Measurements from ENCODE around the gene RPRD2.

GRCh38 chr1:150392627-150393026 lies 28.7 kb downstream of the RPRD2 start:
- TF ChIP-seq POLR2AphosphoS5 (IDR thresholded peaks at IDR 0.05; ENCODE audit: low read depth) (no peak), EZH2 (IDR thresholded peaks at IDR 0.05; ENCODE audit: low read depth, unreplicated experiment) (no peak), CREB1 (CRISPR knock-in tag; IDR thresholded peaks at IDR 0.05; ENCODE audit: low read depth) (no peak), STAT1 (IDR thresholded peaks at IDR 0.05; ENCODE audit: unreplicated experiment) (no peak), ZNF114 (CRISPR knock-in tag; IDR thresholded peaks at IDR 0.05) (no peak), EZH2phosphoT487 (IDR thresholded peaks at IDR 0.05; ENCODE audit: unreplicated experiment) (no peak), ZNF331 (CRISPR knock-in tag; IDR thresholded peaks at IDR 0.05; ENCODE audit: low read depth) (no peak), NANOG (IDR thresholded peaks at IDR 0.05; ENCODE audit: borderline replicate concordance) (no peak), JUNB (IDR thresholded peaks at IDR 0.05; ENCODE audit: unreplicated experiment) (no peak)
- TF ChIP-seq, protein P1, sequence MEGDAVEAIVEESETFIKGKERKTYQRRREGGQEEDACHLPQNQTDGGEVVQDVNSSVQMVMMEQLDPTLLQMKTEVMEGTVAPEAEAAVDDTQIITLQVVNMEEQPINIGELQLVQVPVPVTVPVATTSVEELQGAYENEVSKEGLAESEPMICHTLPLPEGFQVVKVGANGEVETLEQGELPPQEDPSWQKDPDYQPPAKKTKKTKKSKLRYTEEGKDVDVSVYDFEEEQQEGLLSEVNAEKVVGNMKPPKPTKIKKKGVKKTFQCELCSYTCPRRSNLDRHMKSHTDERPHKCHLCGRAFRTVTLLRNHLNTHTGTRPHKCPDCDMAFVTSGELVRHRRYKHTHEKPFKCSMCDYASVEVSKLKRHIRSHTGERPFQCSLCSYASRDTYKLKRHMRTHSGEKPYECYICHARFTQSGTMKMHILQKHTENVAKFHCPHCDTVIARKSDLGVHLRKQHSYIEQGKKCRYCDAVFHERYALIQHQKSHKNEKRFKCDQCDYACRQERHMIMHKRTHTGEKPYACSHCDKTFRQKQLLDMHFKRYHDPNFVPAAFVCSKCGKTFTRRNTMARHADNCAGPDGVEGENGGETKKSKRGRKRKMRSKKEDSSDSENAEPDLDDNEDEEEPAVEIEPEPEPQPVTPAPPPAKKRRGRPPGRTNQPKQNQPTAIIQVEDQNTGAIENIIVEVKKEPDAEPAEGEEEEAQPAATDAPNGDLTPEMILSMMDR (conservative IDR thresholded peaks at IDR 0.05; ENCODE audit: low read depth in 2 of 2) = no peak
- TF ChIP-seq, protein P2, sequence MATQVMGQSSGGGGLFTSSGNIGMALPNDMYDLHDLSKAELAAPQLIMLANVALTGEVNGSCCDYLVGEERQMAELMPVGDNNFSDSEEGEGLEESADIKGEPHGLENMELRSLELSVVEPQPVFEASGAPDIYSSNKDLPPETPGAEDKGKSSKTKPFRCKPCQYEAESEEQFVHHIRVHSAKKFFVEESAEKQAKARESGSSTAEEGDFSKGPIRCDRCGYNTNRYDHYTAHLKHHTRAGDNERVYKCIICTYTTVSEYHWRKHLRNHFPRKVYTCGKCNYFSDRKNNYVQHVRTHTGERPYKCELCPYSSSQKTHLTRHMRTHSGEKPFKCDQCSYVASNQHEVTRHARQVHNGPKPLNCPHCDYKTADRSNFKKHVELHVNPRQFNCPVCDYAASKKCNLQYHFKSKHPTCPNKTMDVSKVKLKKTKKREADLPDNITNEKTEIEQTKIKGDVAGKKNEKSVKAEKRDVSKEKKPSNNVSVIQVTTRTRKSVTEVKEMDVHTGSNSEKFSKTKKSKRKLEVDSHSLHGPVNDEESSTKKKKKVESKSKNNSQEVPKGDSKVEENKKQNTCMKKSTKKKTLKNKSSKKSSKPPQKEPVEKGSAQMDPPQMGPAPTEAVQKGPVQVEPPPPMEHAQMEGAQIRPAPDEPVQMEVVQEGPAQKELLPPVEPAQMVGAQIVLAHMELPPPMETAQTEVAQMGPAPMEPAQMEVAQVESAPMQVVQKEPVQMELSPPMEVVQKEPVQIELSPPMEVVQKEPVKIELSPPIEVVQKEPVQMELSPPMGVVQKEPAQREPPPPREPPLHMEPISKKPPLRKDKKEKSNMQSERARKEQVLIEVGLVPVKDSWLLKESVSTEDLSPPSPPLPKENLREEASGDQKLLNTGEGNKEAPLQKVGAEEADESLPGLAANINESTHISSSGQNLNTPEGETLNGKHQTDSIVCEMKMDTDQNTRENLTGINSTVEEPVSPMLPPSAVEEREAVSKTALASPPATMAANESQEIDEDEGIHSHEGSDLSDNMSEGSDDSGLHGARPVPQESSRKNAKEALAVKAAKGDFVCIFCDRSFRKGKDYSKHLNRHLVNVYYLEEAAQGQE (IDR thresholded peaks at IDR 0.05; ENCODE audit: unreplicated experiment) = no peak
- TF ChIP-seq, protein P3, sequence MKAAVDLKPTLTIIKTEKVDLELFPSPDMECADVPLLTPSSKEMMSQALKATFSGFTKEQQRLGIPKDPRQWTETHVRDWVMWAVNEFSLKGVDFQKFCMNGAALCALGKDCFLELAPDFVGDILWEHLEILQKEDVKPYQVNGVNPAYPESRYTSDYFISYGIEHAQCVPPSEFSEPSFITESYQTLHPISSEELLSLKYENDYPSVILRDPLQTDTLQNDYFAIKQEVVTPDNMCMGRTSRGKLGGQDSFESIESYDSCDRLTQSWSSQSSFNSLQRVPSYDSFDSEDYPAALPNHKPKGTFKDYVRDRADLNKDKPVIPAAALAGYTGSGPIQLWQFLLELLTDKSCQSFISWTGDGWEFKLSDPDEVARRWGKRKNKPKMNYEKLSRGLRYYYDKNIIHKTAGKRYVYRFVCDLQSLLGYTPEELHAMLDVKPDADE (IDR thresholded peaks at IDR 0.05) = no peak
